HUES48 (cell line): ENCODE measurements around the gene AGPAT4.
A peak's percentile ranks its signal among the peaks of the same experiment; 100 is the strongest.

ENCODE experiments used
- H3K27ac ChIP-seq: one replicate; pipeline ENCODE4 v1.7.0; 2013; ENCODE audit warnings: low read depth, low read length, inconsistent platforms
- H3K27me3 ChIP-seq: 2 replicates; pipeline ENCODE4 v1.6.1; 2013; ENCODE audit warnings: mild to moderate bottlenecking, low read length; ENCODE audit not compliant: control insufficient read depth, insufficient read depth
- H3K36me3 ChIP-seq: 2 replicates; pipeline ENCODE4 v1.6.1; 2013; ENCODE audit warnings: low read length; ENCODE audit not compliant: control insufficient read depth, insufficient read depth
- H3K4me1 ChIP-seq: 2 replicates; pipeline ENCODE4 v1.6.1; 2013; ENCODE audit warnings: mild to moderate bottlenecking, low read length; ENCODE audit not compliant: control insufficient read depth, insufficient read depth
- H3K4me3 ChIP-seq: 2 replicates; pipeline ENCODE4 v1.5.1; 2013; ENCODE audit warnings: mild to moderate bottlenecking, low read depth, low read length
- H3K9ac ChIP-seq: 2 replicates; pipeline ENCODE4 v1.6.1; 2013; ENCODE audit warnings: mild to moderate bottlenecking, low read depth, low read length, moderate library complexity
- H3K9me3 ChIP-seq: 2 replicates; pipeline ENCODE4 v1.6.1; 2013; ENCODE audit warnings: low read length; ENCODE audit not compliant: control insufficient read depth, insufficient read depth

The AGPAT4 gene

GRCh38 chr6:161254464-161255253 is 19.2 kb downstream of the AGPAT4 start:
- Histone ChIP-seq H3K36me3 (peaks cover 16% of the 10 kb centered on the region), H3K4me1 (peaks cover 13% of the 10 kb centered on the region), H3K9me3 (no peaks in the 10 kb centered on the region), H3K27ac (peak overlapping the region; percentile 49), H3K4me3 (no peak overlapping the region), H3K27me3 (no peaks in the 10 kb centered on the region), H3K9ac (no peak overlapping the region)

- H3K27ac ChIP-seq, result peak overlapping the region; percentile 49
- H3K9ac ChIP-seq, result no peak overlapping the region
- no peak overlapping the region for H3K4me3 ChIP-seq
- peaks cover 12% of the 10 kb centered on the region; the same call in 1 of the 2 replicates for H3K4me1 ChIP-seq
- peaks cover 10% of the 10 kb centered on the region; the same call in 1 of the 2 replicates for H3K36me3 ChIP-seq
- no peaks in the 10 kb centered on the region for H3K27me3 ChIP-seq
- H3K9me3 ChIP-seq, result no peaks in the 10 kb centered on the region
These were observed 19.8 kb downstream of the AGPAT4 start for GRCh38 chr6:161254126-161254463.

- no peak overlapping the region for H3K4me3 ChIP-seq
- H3K36me3 ChIP-seq, result peaks cover 5% of the 10 kb centered on the region; the same call in 1 of the 2 replicates
- no peak overlapping the region for H3K9ac ChIP-seq
- no peak overlapping the region for H3K27ac ChIP-seq
- peaks cover 12% of the 10 kb centered on the region; the same call in 1 of the 2 replicates for H3K4me1 ChIP-seq
- H3K27me3 ChIP-seq, result no peaks in the 10 kb centered on the region
- H3K9me3 ChIP-seq, result no peaks in the 10 kb centered on the region
These were observed 22.5 kb downstream of the AGPAT4 start for GRCh38 chr6:161251345-161251744.

GRCh38 chr6:161249327-161249726 is 24.5 kb downstream of the AGPAT4 start:
- Histone ChIP-seq H3K9me3 (no peaks in the 10 kb centered on the region), H3K27ac (no peak overlapping the region), H3K4me3 (no peak overlapping the region), H3K36me3 (no peaks in the 10 kb centered on the region; the same call in 1 of the 2 replicates), H3K4me1 (peaks cover 3% of the 10 kb centered on the region; the same call in 1 of the 2 replicates), H3K27me3 (no peaks in the 10 kb centered on the region), H3K9ac (no peak overlapping the region)

- peaks cover 16% of the 10 kb centered on the region for H3K4me1 ChIP-seq
- H3K27ac ChIP-seq, result no peak overlapping the region
- H3K4me3 ChIP-seq, result no peak overlapping the region
- no peaks in the 10 kb centered on the region for H3K9me3 ChIP-seq
- H3K9ac ChIP-seq, result no peak overlapping the region
- H3K36me3 ChIP-seq, result no peaks in the 10 kb centered on the region; the same call in 1 of the 2 replicates
- H3K27me3 ChIP-seq, result no peaks in the 10 kb centered on the region
These were observed 27.1 kb downstream of the AGPAT4 start for GRCh38 chr6:161246725-161247124.

- H3K9ac ChIP-seq, result no peak overlapping the region
- no peak overlapping the region for H3K27ac ChIP-seq
- no peak overlapping the region for H3K4me3 ChIP-seq
- peaks cover 14% of the 10 kb centered on the region for H3K4me1 ChIP-seq
- H3K27me3 ChIP-seq, result no peaks in the 10 kb centered on the region
- no peaks in the 10 kb centered on the region; the same call in 1 of the 2 replicates for H3K36me3 ChIP-seq
- H3K9me3 ChIP-seq, result no peaks in the 10 kb centered on the region
These were observed 28.5 kb downstream of the AGPAT4 start for GRCh38 chr6:161245363-161245762.

GRCh38 chr6:161244725-161245124 is 29.1 kb downstream of the AGPAT4 start:
- Histone ChIP-seq H3K9ac (no peak overlapping the region), H3K27ac (no peak overlapping the region), H3K36me3 (no peaks in the 10 kb centered on the region; the same call in 1 of the 2 replicates), H3K4me3 (no peak overlapping the region), H3K4me1 (peaks cover 15% of the 10 kb centered on the region), H3K9me3 (no peaks in the 10 kb centered on the region), H3K27me3 (no peaks in the 10 kb centered on the region)

- no peak overlapping the region for H3K27ac ChIP-seq
- H3K9ac ChIP-seq, result no peak overlapping the region
- H3K36me3 ChIP-seq, result peaks cover 8% of the 10 kb centered on the region
- H3K27me3 ChIP-seq, result no peaks in the 10 kb centered on the region
- H3K9me3 ChIP-seq, result no peaks in the 10 kb centered on the region
- H3K4me3 ChIP-seq, result no peak overlapping the region
- H3K4me1 ChIP-seq, result peaks cover 28% of the 10 kb centered on the region
These were observed 30.8 kb downstream of the AGPAT4 start for GRCh38 chr6:161242779-161243693.

GRCh38 chr6:161242113-161242512 is 31.7 kb downstream of the AGPAT4 start:
- H3K27me3 ChIP-seq, result no peaks in the 10 kb centered on the region
- H3K9ac ChIP-seq, result no peak overlapping the region
- H3K4me3 ChIP-seq, result no peak overlapping the region
- H3K27ac ChIP-seq, result no peak overlapping the region
- peaks cover 35% of the 10 kb centered on the region for H3K4me1 ChIP-seq
- peaks cover 8% of the 10 kb centered on the region for H3K36me3 ChIP-seq
- H3K9me3 ChIP-seq, result no peaks in the 10 kb centered on the region

GRCh38 chr6:161239001-161239400 is 34.9 kb downstream of the AGPAT4 start:
- no peaks in the 10 kb centered on the region for H3K27me3 ChIP-seq
- no peak overlapping the region for H3K27ac ChIP-seq
- no peaks in the 10 kb centered on the region for H3K9me3 ChIP-seq
- no peak overlapping the region for H3K4me3 ChIP-seq
- H3K4me1 ChIP-seq, result peaks cover 56% of the 10 kb centered on the region
- no peak overlapping the region for H3K9ac ChIP-seq
- peaks cover 10% of the 10 kb centered on the region for H3K36me3 ChIP-seq

GRCh38 chr6:161238500-161238899 is 35.4 kb downstream of the AGPAT4 start:
- peaks cover 56% of the 10 kb centered on the region for H3K4me1 ChIP-seq
- no peak overlapping the region for H3K4me3 ChIP-seq
- no peaks in the 10 kb centered on the region for H3K27me3 ChIP-seq
- peaks cover 10% of the 10 kb centered on the region for H3K36me3 ChIP-seq
- no peaks in the 10 kb centered on the region for H3K9me3 ChIP-seq
- no peak overlapping the region for H3K9ac ChIP-seq
- no peak overlapping the region for H3K27ac ChIP-seq
